ENCODE data around the gene MBNL3. TPM values are rescaled to one million over a fixed set of nuclear protein-coding genes. Genes with fewer than 3 reads are reported as not detected.

Gene MBNL3
- total and polyA plus RNA-seq, 9 of the 15 experiments (the other 6 are each of a cell fraction or from before 2014, with no cell fraction given), result under 0.01 to 0.25 (median 0.16) TPM

- TF ChIP-seq ZNF592 (IDR thresholded peaks at IDR 0.05) (no peak), STAT6 (CRISPR knock-in tag; IDR thresholded peaks at IDR 0.05) (no peak), ZNF263 (CRISPR knock-in tag; IDR thresholded peaks at IDR 0.05; ENCODE audit: borderline replicate concordance) (no peak), ERF (CRISPR knock-in tag; IDR thresholded peaks at IDR 0.05) (no peak), NCOR1 (IDR thresholded peaks at IDR 0.05) (no peak), TGIF2 (CRISPR knock-in tag; IDR thresholded peaks at IDR 0.05) (no peak), NBN (IDR thresholded peaks at IDR 0.05; ENCODE audit: low read depth) (no peak), MEIS2 (IDR thresholded peaks at IDR 0.05; ENCODE audit: partially characterized antibody) (no peak), ZNF584 (CRISPR knock-in tag; IDR thresholded peaks at IDR 0.05; ENCODE audit: low read depth) (no peak)
Observed at GRCh38 chrX:132409780-132410556, 78.9 kb downstream of the MBNL3 start (continued).
